ENCODE measurements around the gene CST6.
A peak's percentile ranks its signal among the peaks of the same experiment; 100 is the strongest.

Gene CST6

GRCh38 chr11:66048547-66049323 lies 36.9 kb downstream of the CST6 start, which contains the start of gene GAL3ST3:
Gene GAL3ST3, minus strand, starts transcription at chr11:66049161. Its CDS starts 3,746 bp downstream, at chr11:66045415.
- no peak for DNase-seq

GRCh38 chr11:66050581-66051231 lies 38.9 kb downstream of the CST6 start:
- DNase-seq, result no peak

DNA sequence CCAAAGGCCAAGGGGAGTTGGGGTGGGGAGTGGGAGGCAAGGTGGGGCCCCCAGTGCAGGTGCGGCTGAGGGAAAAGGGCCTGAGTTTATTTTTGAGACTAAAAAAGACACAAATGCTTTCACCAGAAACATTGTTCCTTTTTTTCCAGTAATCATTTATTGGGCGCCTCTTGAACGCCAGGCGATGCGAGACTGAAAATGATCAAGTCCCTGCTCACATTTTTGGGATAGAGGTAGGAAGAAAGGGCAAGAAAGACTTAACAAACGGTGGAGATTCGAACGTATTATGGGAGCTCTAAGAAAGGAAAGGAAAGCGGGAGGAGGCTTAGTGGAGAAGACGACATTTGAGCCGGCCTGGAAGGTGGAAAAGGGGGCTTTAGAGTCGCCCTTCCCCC lies 39.6 kb downstream of the CST6 start:
- no peak for DNase-seq

- DNase-seq, result peak; percentile 86
These were observed 40.2 kb downstream of the CST6 start, which contains the start of gene SF3B2 for GRCh38 chr11:66051766-66052663. Gene SF3B2, plus strand, starts transcription at chr11:66052364. Its CDS starts 21 bp downstream, at chr11:66052385.

DNA sequence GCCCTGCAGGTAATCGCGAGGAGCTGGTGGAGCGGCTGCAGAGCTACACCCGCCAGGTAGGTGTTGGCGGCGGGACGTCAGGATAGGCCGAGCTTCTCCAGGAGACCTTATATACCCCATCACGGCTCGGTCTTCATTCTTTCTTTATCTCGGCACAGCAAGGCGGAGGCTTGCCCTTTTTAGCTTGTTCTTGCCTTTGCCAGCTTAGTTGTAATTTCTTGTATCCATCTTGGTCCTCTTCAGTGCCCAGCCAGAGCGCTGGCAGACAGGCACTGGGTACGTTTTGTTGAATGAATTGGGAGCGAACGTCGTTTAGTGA lies 40.8 kb downstream of the CST6 start:
- no peak for DNase-seq

GRCh38 chr11:66055021-66055420 lies 43.2 kb downstream of the CST6 start:
- no peak for DNase-seq

DNA sequence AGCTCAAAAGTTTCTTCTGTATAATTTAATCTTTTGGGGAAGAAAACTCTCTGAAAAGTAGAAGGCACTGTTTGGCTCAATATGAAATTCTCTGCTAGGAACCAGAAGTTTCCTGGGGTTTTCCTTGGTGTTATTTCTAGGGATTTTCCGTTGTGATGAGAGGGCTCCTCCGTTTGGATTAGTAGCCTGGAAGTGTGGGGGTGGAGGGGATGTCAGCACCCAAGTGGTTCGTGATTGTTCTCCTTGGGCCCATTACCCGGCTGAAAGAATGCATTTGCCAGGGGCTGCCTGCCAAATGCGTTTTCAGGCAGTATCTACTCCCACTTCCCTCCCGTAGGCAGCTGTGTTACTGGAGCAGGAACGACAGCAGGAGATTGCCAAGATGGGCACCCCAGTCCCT lies 44.7 kb downstream of the CST6 start:
- DNase-seq, result no peak

- no peak for DNase-seq
These were observed 48.3 kb downstream of the CST6 start for GRCh38 chr11:66059966-66060680.

- no peak for DNase-seq
These were observed 49.5 kb downstream of the CST6 start for GRCh38 chr11:66061268-66061667.

- DNase-seq, result no peak
These were observed 50.6 kb downstream of the CST6 start for GRCh38 chr11:66062408-66062807.
